Measurements from ENCODE around the gene EEF1AKMT2.
A peak's percentile ranks its signal among the peaks of the same experiment; 100 is the strongest.

DNA sequence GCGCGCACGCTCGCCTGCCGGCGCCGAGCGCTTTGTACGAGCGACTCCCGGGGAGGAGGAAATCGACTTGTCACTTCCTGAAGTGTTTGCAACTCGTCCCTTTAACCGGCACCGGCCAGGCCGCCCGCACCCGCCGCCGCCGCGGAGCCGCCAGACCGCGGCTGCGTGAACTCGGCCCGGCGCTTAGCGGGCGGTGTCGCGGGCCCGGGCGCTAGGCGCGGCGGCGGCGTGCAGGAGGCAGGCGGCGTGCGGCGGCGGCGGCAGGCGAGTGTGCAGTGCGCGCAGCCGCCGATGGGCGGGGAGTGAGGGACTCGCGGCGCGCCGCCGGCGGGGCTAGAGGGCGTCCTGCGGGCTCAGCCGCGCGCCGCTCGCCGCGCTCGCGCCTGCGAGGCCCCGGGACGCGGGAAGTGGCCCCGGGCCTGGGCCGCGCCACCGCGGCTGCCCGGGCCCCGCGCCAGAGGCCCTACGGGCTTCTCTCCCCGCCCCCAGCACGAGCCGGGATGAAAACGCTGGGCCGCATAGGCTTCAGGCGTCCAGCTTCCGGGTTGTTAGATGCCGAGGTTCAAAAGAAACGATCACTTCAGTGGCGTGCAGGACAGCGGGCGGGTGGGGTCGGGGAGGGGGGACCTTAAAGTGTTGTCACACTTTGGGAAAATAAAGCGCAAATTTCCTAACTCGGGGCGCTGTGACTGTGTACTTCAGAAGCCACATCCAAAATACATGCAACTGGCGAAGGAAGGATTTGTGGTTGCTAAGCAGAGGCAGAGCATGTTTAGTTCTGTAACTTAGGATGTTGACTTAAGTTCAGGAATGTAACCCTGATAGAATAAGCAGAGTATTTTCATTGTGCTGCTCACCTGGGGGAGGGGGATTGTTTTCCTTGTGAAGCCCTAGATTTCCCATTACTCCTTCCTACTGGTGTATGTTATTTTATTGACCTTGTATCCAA is 47.3 kb downstream of the EEF1AKMT2 start, which contains the start of gene FAM53B:
- TF ChIP-seq POLR2A (IDR thresholded peaks at IDR 0.05), result peak in 1 of 2 donors; percentile 30
- TF ChIP-seq, protein P1, sequence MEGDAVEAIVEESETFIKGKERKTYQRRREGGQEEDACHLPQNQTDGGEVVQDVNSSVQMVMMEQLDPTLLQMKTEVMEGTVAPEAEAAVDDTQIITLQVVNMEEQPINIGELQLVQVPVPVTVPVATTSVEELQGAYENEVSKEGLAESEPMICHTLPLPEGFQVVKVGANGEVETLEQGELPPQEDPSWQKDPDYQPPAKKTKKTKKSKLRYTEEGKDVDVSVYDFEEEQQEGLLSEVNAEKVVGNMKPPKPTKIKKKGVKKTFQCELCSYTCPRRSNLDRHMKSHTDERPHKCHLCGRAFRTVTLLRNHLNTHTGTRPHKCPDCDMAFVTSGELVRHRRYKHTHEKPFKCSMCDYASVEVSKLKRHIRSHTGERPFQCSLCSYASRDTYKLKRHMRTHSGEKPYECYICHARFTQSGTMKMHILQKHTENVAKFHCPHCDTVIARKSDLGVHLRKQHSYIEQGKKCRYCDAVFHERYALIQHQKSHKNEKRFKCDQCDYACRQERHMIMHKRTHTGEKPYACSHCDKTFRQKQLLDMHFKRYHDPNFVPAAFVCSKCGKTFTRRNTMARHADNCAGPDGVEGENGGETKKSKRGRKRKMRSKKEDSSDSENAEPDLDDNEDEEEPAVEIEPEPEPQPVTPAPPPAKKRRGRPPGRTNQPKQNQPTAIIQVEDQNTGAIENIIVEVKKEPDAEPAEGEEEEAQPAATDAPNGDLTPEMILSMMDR (IDR thresholded peaks at IDR 0.05), result no peak
- no peak for TF ChIP-seq POLR2AphosphoS5 (IDR thresholded peaks at IDR 0.05; ENCODE audit: insufficient read depth in 1 of 2, low read depth in 1 of 2)

Measured in vagina (tissue), 2 donors.